Activated CD4-positive, alpha-beta memory T cell treated with anti-CD3 and anti-CD28 coated beads for 36 hours (primary cell): ENCODE results near the gene LAPTM5. TPM values are rescaled to one million over a fixed set of nuclear protein-coding genes. Genes with fewer than 3 reads are reported as not detected.

Source experiments
- CTCF ChIA-PET: fragments of 350-600 bp; sonication (Branson Sonifier 250); formaldehyde crosslinking; loops from one replicate; lab custom pipeline; 2021; ENCODE audit warnings: antibody characterized with exemption, inconsistent platforms; lab: Charles Lee
- POLR2A ChIA-PET: fragments of 350-600 bp; sonication (Branson Sonifier 250); formaldehyde crosslinking; loops from one replicate; lab custom pipeline; 2021; ENCODE audit warnings: antibody characterized with exemption; lab: Charles Lee
- DNase-seq: peaks from one replicate; pipeline ENCODE4 v3.0.0-alpha.2; 2020
- H3K27ac Mint-ChIP-seq: one replicate; pipeline ENCODE4 v1.8.0; 2021; ENCODE audit warnings: mixed read lengths
- H3K27me3 Mint-ChIP-seq: one replicate; pipeline ENCODE4 v1.8.0; 2021; ENCODE audit warnings: mixed read lengths
- H3K36me3 Mint-ChIP-seq: one replicate; pipeline ENCODE4 v1.8.0; 2021; ENCODE audit warnings: mixed read lengths
- H3K4me1 Mint-ChIP-seq: one replicate; pipeline ENCODE4 v1.8.0; 2021; ENCODE audit warnings: low read depth, mixed read lengths
- H3K4me3 Mint-ChIP-seq: one replicate; pipeline ENCODE4 v1.8.0; 2021; ENCODE audit warnings: mild to moderate bottlenecking, mixed read lengths
- H3K9me3 Mint-ChIP-seq: one replicate; pipeline ENCODE4 v1.8.0; 2021; ENCODE audit warnings: mixed read lengths
- intact Hi-C: fragments of 100-400 bp; cut with micrococcal nuclease; formaldehyde crosslinking; loops from one replicate; pipeline ENCODE4 v1.15.1; 2023
- total RNA-seq, 2 experiments: library from RNA; stranded (reverse); gene quantifications; one replicate each; pipeline ENCODE4 v1.2.3, GENCODE V29; 2021

LAPTM5 gene
- total RNA-seq, 2 experiments from 2014 or later, result 190 to 196 TPM

DNA sequence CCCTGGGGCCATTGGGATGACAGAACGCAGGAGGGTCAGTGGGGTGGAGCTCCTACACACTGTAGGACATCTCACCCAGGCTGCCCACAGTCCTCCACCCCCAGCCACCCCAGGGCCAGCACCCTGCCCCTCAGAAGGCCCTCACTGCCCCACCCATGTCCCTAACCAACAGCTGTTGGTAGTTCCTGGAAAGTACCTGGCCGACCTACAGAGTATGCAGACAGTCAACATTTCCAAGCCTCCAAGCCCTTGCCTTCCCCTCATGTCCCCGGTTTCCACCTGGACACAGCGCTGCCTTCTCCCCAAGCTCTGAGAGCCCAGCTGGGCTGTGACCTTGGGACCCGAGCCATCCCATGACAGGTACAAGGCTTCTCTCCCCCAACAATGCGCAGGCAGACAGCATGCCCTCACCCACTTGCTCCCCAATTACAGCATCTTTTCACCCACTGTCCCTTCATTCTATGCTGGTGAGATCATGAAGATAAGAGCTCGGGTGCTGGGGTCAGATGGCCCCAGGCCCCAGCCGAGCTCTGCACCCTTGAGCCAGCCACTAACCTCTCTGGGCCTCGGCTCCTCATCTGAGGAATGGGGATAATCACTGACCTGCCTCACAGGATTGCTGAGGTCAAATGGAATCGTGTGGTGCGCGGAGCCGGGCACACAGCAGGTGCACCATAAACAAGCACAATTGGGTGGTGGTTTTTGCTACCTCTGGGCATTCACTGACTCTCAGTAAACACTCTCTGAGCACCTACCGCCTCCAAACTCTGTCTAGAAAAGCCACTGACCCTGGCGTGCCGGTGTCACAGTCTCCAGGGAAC, 11.2 kb downstream of the LAPTM5 start:
- peaks cover 98% of the 10 kb centered on the region for H3K4me1 Mint-ChIP-seq
- peaks cover 31% of the 10 kb centered on the region for H3K36me3 Mint-ChIP-seq
- no peak for DNase-seq
- peak overlapping the region; percentile 96 for H3K27ac Mint-ChIP-seq
- intact Hi-C loops, result no loop called here
- H3K4me3 Mint-ChIP-seq, result peak overlapping the region; percentile 35
- ChIA-PET CTCF (interaction anchor here (4.8 to 9.6 kb wide), 4 partner anchors 10 to 36 kb away, joined by 27 to 65 read pairs (median 62); partner anchors contain the start of gene LAPTM5), POLR2A (interaction anchor here (0.5 to 5.5 kb wide), 3 partner anchors 10 to 34 kb away, joined by 3 to 75 read pairs (median 9); partner anchors contain the start of gene LAPTM5)
- no peaks in the 10 kb centered on the region for H3K9me3 Mint-ChIP-seq
- no peaks in the 10 kb centered on the region for H3K27me3 Mint-ChIP-seq

DNA sequence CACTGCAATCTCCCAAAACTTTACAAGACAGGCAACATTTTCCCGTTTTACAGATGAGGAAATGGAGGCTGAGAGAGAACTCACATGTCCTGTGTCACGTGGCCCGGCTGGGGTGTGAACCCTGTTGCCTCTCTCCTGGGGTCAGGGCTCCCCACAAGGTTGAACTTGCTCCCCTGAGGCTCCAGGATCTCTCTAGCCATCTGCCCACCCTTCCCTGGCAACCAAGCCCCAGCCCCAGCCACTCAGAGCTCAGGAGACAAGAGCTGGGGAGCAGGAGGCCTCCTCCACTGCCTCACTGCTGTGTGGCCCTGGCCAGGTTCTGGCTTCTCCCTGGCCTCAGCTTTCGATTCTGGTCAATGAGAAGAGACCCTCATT, 11.8 kb downstream of the LAPTM5 start:
- peak overlapping the region; percentile 96 for H3K27ac Mint-ChIP-seq
- no peaks in the 10 kb centered on the region for H3K27me3 Mint-ChIP-seq
- ChIA-PET POLR2A (interaction anchor here (2.3 to 5.5 kb wide), 2 partner anchors 11 to 27 kb away, joined by 9 to 75 read pairs; partner anchors contain the start of gene LAPTM5), CTCF (interaction anchor here (4.8 to 9.6 kb wide), 4 partner anchors 11 to 37 kb away, joined by 27 to 65 read pairs (median 62); partner anchors contain the start of gene LAPTM5)
- H3K9me3 Mint-ChIP-seq, result no peaks in the 10 kb centered on the region
- intact Hi-C loops, result no loop called here
- H3K4me1 Mint-ChIP-seq, result peaks cover 98% of the 10 kb centered on the region
- no peak for DNase-seq
- peak overlapping the region; percentile 35 for H3K4me3 Mint-ChIP-seq
- H3K36me3 Mint-ChIP-seq, result peaks cover 37% of the 10 kb centered on the region

- Mint-ChIP-seq H3K4me3 (peak overlapping the region; percentile 35), H3K27me3 (no peaks in the 10 kb centered on the region), H3K27ac (peak overlapping the region; percentile 96), H3K4me1 (peaks cover 98% of the 10 kb centered on the region), H3K36me3 (peaks cover 42% of the 10 kb centered on the region), H3K9me3 (no peaks in the 10 kb centered on the region)
- DNase-seq, result no peak
- intact Hi-C loops, result no loop called here
- CTCF ChIA-PET, result interaction anchor here (1.4 to 9.6 kb wide), 5 partner anchors 11 to 37 kb away, joined by 3 to 65 read pairs (median 61); partner anchors contain the start of gene LAPTM5
- POLR2A ChIA-PET, result interaction anchor here (0.7 to 5.5 kb wide), 2 partner anchors 11 to 18 kb away, joined by 4 to 75 read pairs; partner anchors contain the start of gene LAPTM5
These were observed 12.3 kb downstream of the LAPTM5 start for GRCh38 chr1:30745156-30745833.

GRCh38 chr1:30744060-30744756, 13.4 kb downstream of the LAPTM5 start:
- CTCF ChIA-PET, result interaction anchor here (0.6 to 9.6 kb wide), 14 partner anchors 8 to 1550 kb away, joined by 3 to 65 read pairs (median 4); partner anchors contain the start of gene LAPTM5
- DNase-seq, result peak; percentile 72
- Mint-ChIP-seq H3K4me1 (peaks cover 94% of the 10 kb centered on the region), H3K27me3 (no peaks in the 10 kb centered on the region), H3K9me3 (no peaks in the 10 kb centered on the region), H3K36me3 (peaks cover 46% of the 10 kb centered on the region), H3K27ac (peak overlapping the region; percentile 96), H3K4me3 (peak overlapping the region; percentile 50)
- POLR2A ChIA-PET, result interaction anchor here (0.7 to 5.5 kb wide), 7 partner anchors 8 to 26 kb away, joined by 3 to 75 read pairs (median 5); partner anchors contain the start of gene LAPTM5
- intact Hi-C loops, result no loop called here

GRCh38 chr1:30743584-30744059, 14.0 kb downstream of the LAPTM5 start:
- H3K9me3 Mint-ChIP-seq, result no peaks in the 10 kb centered on the region
- peaks cover 92% of the 10 kb centered on the region for H3K4me1 Mint-ChIP-seq
- CTCF ChIA-PET, result interaction anchor here (0.6 to 9.6 kb wide), 14 partner anchors 8 to 1550 kb away, joined by 3 to 65 read pairs (median 4); partner anchors contain the start of gene LAPTM5
- POLR2A ChIA-PET, result interaction anchor here (1.0 to 5.5 kb wide), 6 partner anchors 9 to 25 kb away, joined by 3 to 75 read pairs (median 5); partner anchors contain the start of gene LAPTM5
- intact Hi-C loops, result loop anchor here (1.0 kb wide), 3 partner anchors 13 to 36 kb away; no protein-coding TSS in a partner anchor
- H3K27me3 Mint-ChIP-seq, result no peaks in the 10 kb centered on the region
- peak overlapping the region; percentile 96 for H3K27ac Mint-ChIP-seq
- H3K36me3 Mint-ChIP-seq, result peaks cover 45% of the 10 kb centered on the region
- peak; percentile 80 for DNase-seq
- H3K4me3 Mint-ChIP-seq, result peak overlapping the region; percentile 50

- Mint-ChIP-seq H3K9me3 (no peaks in the 10 kb centered on the region), H3K4me3 (peak overlapping the region; percentile 50), H3K4me1 (peaks cover 87% of the 10 kb centered on the region), H3K36me3 (peaks cover 46% of the 10 kb centered on the region), H3K27ac (peak overlapping the region; percentile 96), H3K27me3 (no peaks in the 10 kb centered on the region)
- POLR2A ChIA-PET, result interaction anchor here (1.6 to 5.5 kb wide), 4 partner anchors 9 to 25 kb away, joined by 5 to 75 read pairs (median 6); partner anchors contain the start of gene LAPTM5
- DNase-seq, result no peak
- CTCF ChIA-PET, result interaction anchor here (1.1 to 9.6 kb wide), 9 partner anchors 7 to 168 kb away, joined by 3 to 65 read pairs (median 11); partner anchors contain the start of gene LAPTM5
- intact Hi-C loops, result loop anchor here (1.0 kb wide), 3 partner anchors 13 to 36 kb away; no protein-coding TSS in a partner anchor
These were observed 14.5 kb downstream of the LAPTM5 start for GRCh38 chr1:30742963-30743559.

DNA sequence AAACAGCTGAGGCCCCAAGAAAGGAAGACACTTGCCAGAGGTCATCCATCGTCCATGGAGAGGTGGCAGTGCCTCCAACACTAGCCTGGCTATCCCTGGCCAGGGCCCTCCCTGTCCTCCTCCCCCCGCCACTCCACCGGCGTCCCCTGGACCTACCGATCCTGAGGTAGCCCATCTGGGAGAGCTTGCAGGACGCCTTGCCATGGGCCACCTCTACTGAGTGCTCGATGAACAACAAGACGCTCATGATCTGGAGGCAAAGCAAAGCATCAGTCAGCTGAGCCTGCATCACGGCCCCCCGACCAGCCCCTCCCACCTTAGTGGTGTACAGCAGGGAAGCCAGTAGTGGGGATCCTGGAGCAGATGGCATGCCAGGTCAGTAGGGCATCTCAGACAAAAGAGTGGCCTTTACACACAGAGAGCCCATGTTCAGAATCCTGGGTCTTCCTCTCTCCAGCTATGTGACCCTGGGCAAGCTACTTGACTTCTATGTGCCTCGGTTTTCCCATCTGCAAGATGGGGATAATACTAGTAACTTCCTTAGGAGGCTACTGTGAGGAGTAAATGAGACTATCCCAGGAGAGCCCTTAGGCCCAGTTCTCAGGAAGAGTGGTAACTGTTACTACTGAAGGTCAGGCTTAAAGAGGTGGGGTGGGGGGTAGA, 15.1 kb downstream of the LAPTM5 start:
- ChIA-PET POLR2A (interaction anchor here (1.6 to 5.5 kb wide), 3 partner anchors 10 to 24 kb away, joined by 5 to 75 read pairs (median 8); partner anchors contain the start of gene LAPTM5), CTCF (interaction anchor here (2.6 to 9.6 kb wide), 5 partner anchors 14 to 40 kb away, joined by 11 to 65 read pairs (median 61); partner anchors contain the start of gene LAPTM5)
- peaks cover 81% of the 10 kb centered on the region for H3K4me1 Mint-ChIP-seq
- H3K9me3 Mint-ChIP-seq, result no peaks in the 10 kb centered on the region
- no peak for DNase-seq
- no peaks in the 10 kb centered on the region for H3K27me3 Mint-ChIP-seq
- H3K4me3 Mint-ChIP-seq, result no peak overlapping the region
- peaks cover 47% of the 10 kb centered on the region for H3K36me3 Mint-ChIP-seq
- H3K27ac Mint-ChIP-seq, result peak overlapping the region; percentile 96
- intact Hi-C loops, result no loop called here

DNA sequence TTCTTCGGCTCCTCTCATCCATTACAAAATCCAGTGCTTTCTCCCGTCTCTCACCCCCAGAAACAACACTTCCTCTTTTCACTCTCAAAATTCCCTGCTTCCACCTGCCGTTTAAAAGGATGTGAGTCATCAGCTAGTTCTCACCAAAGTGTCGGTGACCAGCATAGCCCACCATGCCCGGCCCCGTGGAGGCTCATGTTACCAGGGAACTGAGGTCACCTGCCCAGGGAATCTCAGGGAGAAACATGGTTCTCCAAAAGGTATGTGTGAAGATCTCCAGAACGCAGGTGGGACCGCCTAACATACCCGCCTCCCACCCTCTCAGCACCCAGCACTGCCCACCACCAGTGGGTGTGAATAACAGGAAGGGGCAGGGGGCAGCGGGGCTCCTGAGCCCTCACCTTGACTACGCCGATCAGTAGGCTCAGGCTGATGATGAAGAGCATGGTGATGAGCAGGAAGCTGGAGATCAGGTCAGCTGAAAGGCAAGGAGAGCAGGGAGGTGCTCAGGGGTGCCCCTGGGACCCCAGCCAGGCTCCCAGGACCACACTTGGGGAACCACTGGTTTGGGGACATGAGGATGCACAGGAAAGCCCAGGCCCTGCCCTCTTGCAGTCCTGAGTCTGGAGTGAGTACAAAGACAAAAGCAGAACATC, 16.2 kb downstream of the LAPTM5 start:
- Mint-ChIP-seq H3K4me1 (peaks cover 70% of the 10 kb centered on the region), H3K27ac (peak overlapping the region; percentile 74), H3K27me3 (no peaks in the 10 kb centered on the region), H3K4me3 (no peak overlapping the region), H3K36me3 (peaks cover 55% of the 10 kb centered on the region), H3K9me3 (no peaks in the 10 kb centered on the region)
- DNase-seq, result no peak
- CTCF ChIA-PET, result interaction anchor here (6.1 to 9.6 kb wide), 3 partner anchors 21 to 41 kb away, joined by 27 to 63 read pairs (median 61); no protein-coding TSS in a partner anchor
- intact Hi-C loops, result no loop called here
- POLR2A ChIA-PET, result interaction anchor here (0.9 to 5.5 kb wide), 2 partner anchors 9 to 15 kb away, joined by 3 to 75 read pairs; partner anchors contain the start of gene LAPTM5

- POLR2A ChIA-PET, result interaction anchor here (0.9 kb wide), 1 partner anchor 8 kb away, joined by 3 read pairs; no protein-coding TSS in a partner anchor
- CTCF ChIA-PET, result interaction anchor here (6.1 to 9.6 kb wide), 3 partner anchors 21 to 42 kb away, joined by 27 to 63 read pairs (median 61); no protein-coding TSS in a partner anchor
- DNase-seq, result no peak
- H3K4me1 Mint-ChIP-seq, result peaks cover 62% of the 10 kb centered on the region
- peaks cover 61% of the 10 kb centered on the region for H3K36me3 Mint-ChIP-seq
- peak overlapping the region; percentile 74 for H3K27ac Mint-ChIP-seq
- H3K4me3 Mint-ChIP-seq, result no peak overlapping the region
- no peaks in the 10 kb centered on the region for H3K9me3 Mint-ChIP-seq
- intact Hi-C loops, result no loop called here
- no peaks in the 10 kb centered on the region for H3K27me3 Mint-ChIP-seq
These were observed 17.0 kb downstream of the LAPTM5 start for GRCh38 chr1:30740251-30741238.
